ENCODE results near the gene DLX4.
A peak's percentile ranks its signal among the peaks of the same experiment; 100 is the strongest.

Gene DLX4

DNA sequence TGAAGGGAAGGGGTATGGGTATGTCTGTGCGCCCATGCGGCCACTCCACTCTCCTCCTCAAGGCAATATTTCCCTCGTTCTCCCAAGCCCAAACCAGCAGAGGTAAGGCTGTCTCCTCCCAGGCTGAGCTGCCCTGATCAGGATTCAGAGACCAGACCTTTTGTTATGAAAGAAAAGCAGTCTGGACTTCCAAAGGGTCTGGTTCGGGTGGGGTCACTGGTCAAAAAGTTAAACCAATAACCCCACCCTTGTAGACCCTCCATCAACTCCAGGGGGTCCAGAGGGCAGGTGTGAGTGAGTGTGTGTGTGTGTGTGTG, 5.7 kb upstream of the DLX4 start:
- TF ChIP-seq, protein P1, sequence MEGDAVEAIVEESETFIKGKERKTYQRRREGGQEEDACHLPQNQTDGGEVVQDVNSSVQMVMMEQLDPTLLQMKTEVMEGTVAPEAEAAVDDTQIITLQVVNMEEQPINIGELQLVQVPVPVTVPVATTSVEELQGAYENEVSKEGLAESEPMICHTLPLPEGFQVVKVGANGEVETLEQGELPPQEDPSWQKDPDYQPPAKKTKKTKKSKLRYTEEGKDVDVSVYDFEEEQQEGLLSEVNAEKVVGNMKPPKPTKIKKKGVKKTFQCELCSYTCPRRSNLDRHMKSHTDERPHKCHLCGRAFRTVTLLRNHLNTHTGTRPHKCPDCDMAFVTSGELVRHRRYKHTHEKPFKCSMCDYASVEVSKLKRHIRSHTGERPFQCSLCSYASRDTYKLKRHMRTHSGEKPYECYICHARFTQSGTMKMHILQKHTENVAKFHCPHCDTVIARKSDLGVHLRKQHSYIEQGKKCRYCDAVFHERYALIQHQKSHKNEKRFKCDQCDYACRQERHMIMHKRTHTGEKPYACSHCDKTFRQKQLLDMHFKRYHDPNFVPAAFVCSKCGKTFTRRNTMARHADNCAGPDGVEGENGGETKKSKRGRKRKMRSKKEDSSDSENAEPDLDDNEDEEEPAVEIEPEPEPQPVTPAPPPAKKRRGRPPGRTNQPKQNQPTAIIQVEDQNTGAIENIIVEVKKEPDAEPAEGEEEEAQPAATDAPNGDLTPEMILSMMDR (IDR thresholded peaks at IDR 0.05), result no peak
- H3K36me3 Mint-ChIP-seq (ENCODE audit: low read depth), result no peaks in the 10 kb centered on the region
- peaks cover 40% of the 10 kb centered on the region for H3K4me1 Mint-ChIP-seq
- no peak overlapping the region for H3K27ac Mint-ChIP-seq
- no peaks in the 10 kb centered on the region for H3K9me3 Mint-ChIP-seq
- H3K27me3 Mint-ChIP-seq (ENCODE audit: low read depth, poor library complexity), result peaks cover 92% of the 10 kb centered on the region
- no peak for DNase-seq
- H3K4me3 Mint-ChIP-seq, result peak overlapping the region; percentile 73

DNA sequence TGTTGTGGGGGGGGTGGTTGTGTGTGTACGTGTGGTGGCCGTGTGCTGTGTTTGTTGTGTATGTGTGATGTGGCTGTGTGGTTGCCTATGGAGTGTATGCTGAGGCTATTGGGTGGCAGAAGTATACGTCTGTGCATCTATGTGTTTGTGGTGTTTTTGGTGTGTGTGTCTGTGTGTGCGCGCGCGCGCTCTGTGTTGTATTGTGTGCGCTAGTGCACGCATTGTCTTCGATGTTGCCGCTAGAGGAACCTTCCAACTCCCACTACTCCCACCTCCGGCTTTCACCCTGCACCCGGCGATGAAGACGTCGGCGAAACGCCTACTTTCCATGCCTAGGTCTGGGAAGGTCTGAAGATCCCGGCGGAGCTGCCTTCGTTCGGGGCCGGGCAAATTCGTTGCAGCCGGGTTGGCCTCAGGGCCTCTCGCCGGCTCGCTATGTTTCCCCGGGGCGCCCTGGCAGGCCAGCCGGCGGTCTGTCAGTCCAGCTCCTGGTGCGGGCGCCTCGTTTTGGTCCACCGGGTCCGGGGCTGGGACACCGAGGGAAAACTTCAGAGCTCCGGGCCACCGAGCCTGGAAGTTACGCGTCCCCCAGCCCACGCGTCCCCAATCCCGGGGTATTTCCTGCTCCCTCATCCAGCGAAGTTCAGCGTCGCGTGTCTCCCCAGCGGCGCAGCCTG, 5.2 kb upstream of the DLX4 start:
- TF ChIP-seq, protein P1 (IDR thresholded peaks at IDR 0.05), result no peak
- peak; percentile 65 for DNase-seq
- no peaks in the 10 kb centered on the region for H3K36me3 Mint-ChIP-seq (ENCODE audit: low read depth)
- H3K27me3 Mint-ChIP-seq (ENCODE audit: low read depth, poor library complexity), result peaks cover 94% of the 10 kb centered on the region
- no peaks in the 10 kb centered on the region for H3K9me3 Mint-ChIP-seq
- peak overlapping the region; percentile 73 for H3K4me3 Mint-ChIP-seq
- no peak overlapping the region for H3K27ac Mint-ChIP-seq
- H3K4me1 Mint-ChIP-seq, result peaks cover 41% of the 10 kb centered on the region

DNA sequence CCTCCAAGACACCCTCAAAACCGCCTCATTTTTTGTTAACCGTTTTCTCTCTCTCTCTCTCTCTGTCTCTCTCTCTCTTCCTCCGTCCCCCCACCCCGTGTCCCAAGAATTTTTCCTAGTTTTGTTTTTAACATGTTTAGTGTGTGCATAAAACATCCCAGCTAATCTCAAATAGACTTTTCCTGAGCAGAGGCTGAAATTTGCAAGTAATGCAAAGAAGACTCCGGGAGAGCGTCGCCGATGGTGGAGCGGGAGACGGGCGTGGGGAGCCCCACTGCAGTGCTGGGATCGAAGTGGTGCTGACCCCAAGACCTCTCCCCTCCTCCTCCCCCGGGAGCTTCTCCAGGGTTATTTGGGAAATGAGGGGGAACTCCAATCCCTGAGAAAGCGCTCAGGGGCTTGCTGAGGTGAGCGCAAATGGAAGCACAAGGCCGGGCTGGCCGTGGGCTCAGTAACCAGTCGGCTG, 4.7 kb upstream of the DLX4 start:
- H3K9me3 Mint-ChIP-seq, result no peaks in the 10 kb centered on the region
- H3K27me3 Mint-ChIP-seq (ENCODE audit: low read depth, poor library complexity), result peaks cover 96% of the 10 kb centered on the region
- no peak overlapping the region for H3K27ac Mint-ChIP-seq
- H3K4me1 Mint-ChIP-seq, result peaks cover 44% of the 10 kb centered on the region
- no peaks in the 10 kb centered on the region for H3K36me3 Mint-ChIP-seq (ENCODE audit: low read depth)
- TF ChIP-seq, protein P1 (IDR thresholded peaks at IDR 0.05), result no peak
- H3K4me3 Mint-ChIP-seq, result peak overlapping the region; percentile 73
- no peak for DNase-seq

DNA sequence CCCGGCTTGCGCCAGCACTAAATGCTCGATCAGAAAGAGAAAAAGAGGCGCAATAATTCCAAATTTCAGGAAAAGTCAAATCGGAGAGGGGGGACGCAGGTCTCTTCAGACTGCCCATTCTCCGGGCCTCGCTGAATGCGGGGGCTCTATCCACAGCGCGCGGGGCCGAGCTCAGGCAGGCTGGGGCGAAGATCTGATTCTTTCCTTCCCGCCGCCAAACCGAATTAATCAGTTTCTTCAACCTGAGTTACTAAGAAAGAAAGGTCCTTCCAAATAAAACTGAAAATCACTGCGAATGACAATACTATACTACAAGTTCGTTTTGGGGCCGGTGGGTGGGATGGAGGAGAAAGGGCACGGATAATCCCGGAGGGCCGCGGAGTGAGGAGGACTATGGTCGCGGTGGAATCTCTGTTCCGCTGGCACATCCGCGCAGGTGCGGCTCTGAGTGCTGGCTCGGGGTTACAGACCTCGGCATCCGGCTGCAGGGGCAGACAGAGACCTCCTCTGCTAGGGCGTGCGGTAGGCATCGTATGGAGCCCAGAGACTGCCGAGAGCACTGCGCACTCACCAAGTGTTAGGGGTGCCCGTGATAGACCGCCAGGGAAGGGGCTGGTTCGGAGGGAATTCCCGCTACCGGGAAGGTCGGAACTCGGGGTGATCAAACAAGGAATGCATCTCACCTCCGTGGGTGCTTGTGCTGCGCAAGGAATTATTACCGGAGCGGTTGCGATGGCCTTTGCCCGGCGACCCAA, 4.0 kb upstream of the DLX4 start:
- peak overlapping the region; percentile 73 for H3K4me3 Mint-ChIP-seq
- H3K27ac Mint-ChIP-seq, result no peak overlapping the region
- H3K36me3 Mint-ChIP-seq (ENCODE audit: low read depth), result no peaks in the 10 kb centered on the region
- DNase-seq, result no peak
- peaks cover 97% of the 10 kb centered on the region for H3K27me3 Mint-ChIP-seq (ENCODE audit: low read depth, poor library complexity)
- H3K9me3 Mint-ChIP-seq, result no peaks in the 10 kb centered on the region
- TF ChIP-seq, protein P1 (IDR thresholded peaks at IDR 0.05), result no peak
- peaks cover 44% of the 10 kb centered on the region for H3K4me1 Mint-ChIP-seq

DNA sequence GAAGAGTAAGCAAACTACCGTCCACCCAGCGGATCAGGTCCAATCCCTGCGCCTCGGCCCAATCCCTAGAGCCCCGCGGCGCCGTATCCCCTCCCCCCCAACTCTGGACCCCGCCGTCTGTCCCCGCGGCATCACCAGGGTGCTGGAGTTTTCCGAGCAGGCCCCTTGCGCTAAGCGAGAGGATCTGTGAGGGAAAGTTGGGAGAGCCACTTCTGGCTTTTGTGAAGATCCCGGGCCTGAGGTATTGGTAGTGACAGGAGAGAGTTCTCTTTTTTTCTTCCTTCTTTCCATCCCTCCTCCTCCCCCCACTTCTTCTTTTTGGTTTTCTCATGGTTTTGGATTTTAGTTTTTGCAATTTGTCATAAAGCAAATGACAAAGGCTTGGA, 3.5 kb upstream of the DLX4 start:
- peaks cover 100% of the 10 kb centered on the region for H3K27me3 Mint-ChIP-seq (ENCODE audit: low read depth, poor library complexity)

More for the DNA sequence above, 3.5 kb upstream of the DLX4 start:
- H3K27ac Mint-ChIP-seq, result no peak overlapping the region
- H3K36me3 Mint-ChIP-seq (ENCODE audit: low read depth), result no peaks in the 10 kb centered on the region
- peaks cover 48% of the 10 kb centered on the region for H3K4me1 Mint-ChIP-seq
- TF ChIP-seq, protein P1 (IDR thresholded peaks at IDR 0.05), result no peak
- H3K9me3 Mint-ChIP-seq, result no peaks in the 10 kb centered on the region
- DNase-seq, result no peak
- peak overlapping the region; percentile 25 for H3K4me3 Mint-ChIP-seq
